ENCODE results near the gene WBP2.
A peak's percentile ranks its signal among the peaks of the same experiment; 100 is the strongest.

Gene WBP2

GRCh38 chr17:75842963-75843576 is 12.1 kb downstream of the WBP2 start:
- ATAC-seq (replicated peaks; ENCODE audit: extremely low read depth, poor library complexity, severe bottlenecking), result peak; percentile 7
- peaks cover 35% of the 10 kb centered on the region for H3K36me3 Mint-ChIP-seq (ENCODE audit: insufficient read depth)
- H3K9me3 Mint-ChIP-seq, result no peaks in the 10 kb centered on the region
- no peak for DNase-seq (ENCODE audit: low spot score in 2 of 2)
- no peaks in the 10 kb centered on the region for H3K27me3 Mint-ChIP-seq
- peak overlapping the region; percentile 93 for H3K27ac Mint-ChIP-seq (ENCODE audit: low read depth)
- H3K4me3 Mint-ChIP-seq, result peak overlapping the region; percentile 92
- H3K4me1 Mint-ChIP-seq, result peaks cover 10% of the 10 kb centered on the region

DNA sequence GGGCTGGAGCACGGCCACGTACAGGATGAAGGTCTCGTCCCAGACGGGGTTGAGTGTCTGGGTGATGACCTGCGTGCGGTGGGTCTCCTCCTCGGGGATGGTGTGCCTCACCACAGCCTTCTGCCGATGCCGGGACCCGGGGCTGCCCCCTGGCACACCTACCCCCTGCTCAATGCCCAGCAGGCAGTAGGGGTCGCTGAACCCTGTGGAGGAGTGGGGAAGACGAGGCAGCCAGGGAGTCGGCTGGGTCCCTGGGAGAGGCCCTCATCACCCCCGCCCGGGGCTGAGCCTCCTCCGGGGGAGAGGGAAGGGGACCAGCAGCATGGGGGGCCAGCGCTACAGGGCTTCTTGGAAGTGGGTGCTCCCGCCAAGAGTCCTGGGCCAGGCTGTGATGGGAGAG is 12.7 kb downstream of the WBP2 start:
- ATAC-seq (replicated peaks; ENCODE audit: extremely low read depth, poor library complexity, severe bottlenecking) (no peak), DNase-seq (ENCODE audit: low spot score in 2 of 2) (no peak)
- no peak overlapping the region for H3K27ac Mint-ChIP-seq (ENCODE audit: low read depth)
- peaks cover 10% of the 10 kb centered on the region for H3K4me1 Mint-ChIP-seq
- H3K9me3 Mint-ChIP-seq, result no peaks in the 10 kb centered on the region
- H3K4me3 Mint-ChIP-seq, result peak overlapping the region; percentile 92
- no peaks in the 10 kb centered on the region for H3K27me3 Mint-ChIP-seq
- H3K36me3 Mint-ChIP-seq (ENCODE audit: insufficient read depth), result peaks cover 39% of the 10 kb centered on the region

DNA sequence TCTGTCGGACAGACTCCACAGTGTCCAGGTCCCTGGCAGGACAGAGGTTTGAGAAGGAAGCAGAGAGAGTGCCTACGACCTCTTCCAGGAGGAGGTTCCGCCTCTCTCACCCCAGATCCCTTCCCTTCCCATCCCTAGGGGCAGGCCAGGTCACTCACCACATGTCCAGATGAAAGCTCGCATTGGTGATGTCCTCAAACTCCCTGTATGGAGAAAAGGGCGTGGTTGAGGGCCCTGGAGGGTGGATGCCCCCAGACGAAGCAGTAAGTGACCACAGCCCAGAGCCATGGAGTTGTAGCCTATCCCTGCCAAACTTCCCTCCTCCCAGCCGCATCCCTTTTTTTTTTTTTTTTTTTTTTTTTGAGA is 14.4 kb downstream of the WBP2 start:
- H3K36me3 Mint-ChIP-seq (ENCODE audit: insufficient read depth), result peaks cover 37% of the 10 kb centered on the region
- H3K27me3 Mint-ChIP-seq, result no peaks in the 10 kb centered on the region
- H3K27ac Mint-ChIP-seq (ENCODE audit: low read depth), result no peak overlapping the region
- no peak overlapping the region for H3K4me3 Mint-ChIP-seq
- H3K9me3 Mint-ChIP-seq, result no peaks in the 10 kb centered on the region
- peaks cover 10% of the 10 kb centered on the region for H3K4me1 Mint-ChIP-seq
- no peak for DNase-seq (ENCODE audit: low spot score in 2 of 2)
- no peak for ATAC-seq (replicated peaks; ENCODE audit: extremely low read depth, poor library complexity, severe bottlenecking)

- H3K27me3 Mint-ChIP-seq, result no peaks in the 10 kb centered on the region
- H3K36me3 Mint-ChIP-seq (ENCODE audit: insufficient read depth), result peaks cover 38% of the 10 kb centered on the region
- peaks cover 10% of the 10 kb centered on the region for H3K4me1 Mint-ChIP-seq
- H3K9me3 Mint-ChIP-seq, result no peaks in the 10 kb centered on the region
- no peak overlapping the region for H3K4me3 Mint-ChIP-seq
- no peak overlapping the region for H3K27ac Mint-ChIP-seq (ENCODE audit: low read depth)
- ATAC-seq (replicated peaks; ENCODE audit: extremely low read depth, poor library complexity, severe bottlenecking) (no peak), DNase-seq (ENCODE audit: low spot score in 2 of 2) (no peak)
Observed at GRCh38 chr17:75839942-75840798, 15.0 kb downstream of the WBP2 start.

DNA sequence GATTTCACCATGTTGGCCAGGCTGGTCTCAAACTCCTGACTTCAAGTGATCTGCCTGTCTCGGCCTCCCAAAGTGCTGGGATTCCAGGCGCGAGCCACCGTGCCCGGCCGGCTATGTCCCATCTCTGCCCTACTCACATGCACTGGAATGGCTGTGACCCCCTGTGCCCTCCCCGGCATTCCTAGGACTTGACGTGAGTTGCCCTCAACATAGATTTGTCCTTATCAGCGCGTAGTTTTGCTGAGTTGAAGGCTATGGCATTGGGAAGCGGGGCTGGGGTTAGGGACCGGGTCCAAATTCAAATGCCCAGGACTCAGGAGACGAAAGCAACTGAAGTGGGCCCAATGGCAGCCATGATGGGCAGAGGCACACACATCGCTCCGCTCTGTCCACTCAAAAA is 16.7 kb downstream of the WBP2 start:
- Mint-ChIP-seq H3K9me3 (no peaks in the 10 kb centered on the region), H3K4me3 (no peak overlapping the region), H3K4me1 (peaks cover 18% of the 10 kb centered on the region), H3K27ac (ENCODE audit: low read depth) (peak overlapping the region; percentile 57), H3K36me3 (ENCODE audit: insufficient read depth) (peaks cover 41% of the 10 kb centered on the region), H3K27me3 (no peaks in the 10 kb centered on the region)
- DNase-seq (ENCODE audit: low spot score in 2 of 2), result no peak
- ATAC-seq (replicated peaks; ENCODE audit: extremely low read depth, poor library complexity, severe bottlenecking), result no peak

- Mint-ChIP-seq H3K4me1 (peaks cover 23% of the 10 kb centered on the region), H3K36me3 (ENCODE audit: insufficient read depth) (peaks cover 45% of the 10 kb centered on the region), H3K4me3 (no peak overlapping the region), H3K9me3 (no peaks in the 10 kb centered on the region), H3K27ac (ENCODE audit: low read depth) (peak overlapping the region; percentile 57), H3K27me3 (no peaks in the 10 kb centered on the region)
- ATAC-seq (replicated peaks; ENCODE audit: extremely low read depth, poor library complexity, severe bottlenecking) (no peak), DNase-seq (ENCODE audit: low spot score in 2 of 2) (no peak)
Observed at GRCh38 chr17:75837899-75838298, 17.2 kb downstream of the WBP2 start.

DNA sequence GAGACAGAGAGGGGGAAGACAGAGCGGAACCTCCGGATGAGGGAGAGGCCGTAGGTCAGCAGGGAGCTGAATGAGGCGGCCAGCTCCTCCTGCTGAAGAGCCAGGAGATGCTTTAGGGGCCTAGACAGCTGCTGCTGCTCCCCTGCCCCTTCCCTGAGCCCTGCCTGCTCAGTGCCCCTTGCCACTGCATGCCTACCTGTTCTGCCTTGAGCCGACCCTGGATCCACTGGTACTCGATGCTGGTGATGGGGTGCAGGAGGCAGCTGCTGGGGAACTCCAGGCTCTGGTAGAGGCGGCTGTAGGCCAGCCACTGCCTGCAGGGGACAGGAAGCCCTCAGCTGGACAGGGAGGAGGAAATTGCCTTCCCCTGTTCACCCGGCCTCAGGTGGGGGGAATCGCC is 18.5 kb downstream of the WBP2 start:
- Mint-ChIP-seq H3K27ac (ENCODE audit: low read depth) (no peak overlapping the region), H3K4me1 (peaks cover 27% of the 10 kb centered on the region), H3K36me3 (ENCODE audit: insufficient read depth) (peaks cover 44% of the 10 kb centered on the region), H3K9me3 (no peaks in the 10 kb centered on the region), H3K4me3 (no peak overlapping the region), H3K27me3 (no peaks in the 10 kb centered on the region)
- ATAC-seq (replicated peaks; ENCODE audit: extremely low read depth, poor library complexity, severe bottlenecking) (no peak), DNase-seq (ENCODE audit: low spot score in 2 of 2) (no peak)

GRCh38 chr17:75835654-75835987 is 19.5 kb downstream of the WBP2 start:
- Mint-ChIP-seq H3K4me3 (no peak overlapping the region), H3K9me3 (no peaks in the 10 kb centered on the region), H3K27me3 (no peaks in the 10 kb centered on the region), H3K4me1 (peaks cover 27% of the 10 kb centered on the region), H3K36me3 (ENCODE audit: insufficient read depth) (peaks cover 49% of the 10 kb centered on the region), H3K27ac (ENCODE audit: low read depth) (no peak overlapping the region)
- DNase-seq (ENCODE audit: low spot score in 2 of 2) (no peak), ATAC-seq (replicated peaks; ENCODE audit: extremely low read depth, poor library complexity, severe bottlenecking) (no peak)

GRCh38 chr17:75834928-75835653 is 20.0 kb downstream of the WBP2 start:
- Mint-ChIP-seq H3K9me3 (no peaks in the 10 kb centered on the region), H3K4me3 (no peak overlapping the region), H3K4me1 (peaks cover 27% of the 10 kb centered on the region), H3K36me3 (ENCODE audit: insufficient read depth) (peaks cover 52% of the 10 kb centered on the region), H3K27ac (ENCODE audit: low read depth) (peak overlapping the region; percentile 91), H3K27me3 (no peaks in the 10 kb centered on the region)
- no peak for DNase-seq (ENCODE audit: low spot score in 2 of 2)
- no peak for ATAC-seq (replicated peaks; ENCODE audit: extremely low read depth, poor library complexity, severe bottlenecking)

DNA sequence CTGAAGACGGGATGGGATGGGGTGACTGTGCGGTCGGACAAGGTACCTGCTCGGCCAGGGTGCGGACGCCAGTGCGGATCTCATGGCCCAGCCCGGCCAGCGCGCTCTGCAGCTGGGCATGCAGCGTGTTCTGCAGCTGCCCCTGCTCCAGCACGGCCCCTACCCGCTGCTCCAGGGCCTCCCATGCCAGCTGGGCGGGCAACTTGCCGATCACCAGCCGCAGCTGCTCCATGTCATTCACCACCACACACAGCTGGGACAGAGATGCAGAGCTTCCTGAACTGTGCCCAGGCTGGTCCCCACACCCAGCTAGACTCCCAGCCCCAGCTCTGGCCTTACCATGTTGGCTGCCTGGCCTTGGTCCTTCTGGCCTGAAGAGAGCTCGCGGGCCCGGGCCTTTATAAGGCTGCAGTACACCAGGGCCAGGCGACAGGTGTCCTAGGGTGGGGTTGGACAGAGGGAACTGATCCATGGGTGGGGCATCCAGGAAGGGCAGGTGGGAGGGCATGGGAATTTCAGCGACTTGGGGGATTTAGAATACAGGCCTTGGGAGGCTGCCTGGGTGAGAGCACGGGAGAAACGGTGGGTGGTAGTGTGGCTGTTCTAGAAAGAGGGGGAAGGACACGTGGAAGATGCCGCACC is 20.7 kb downstream of the WBP2 start:
- Mint-ChIP-seq H3K36me3 (ENCODE audit: insufficient read depth) (peaks cover 52% of the 10 kb centered on the region), H3K4me1 (peaks cover 27% of the 10 kb centered on the region), H3K27ac (ENCODE audit: low read depth) (peak overlapping the region; percentile 91), H3K27me3 (no peaks in the 10 kb centered on the region), H3K9me3 (no peaks in the 10 kb centered on the region), H3K4me3 (no peak overlapping the region)
- ATAC-seq (replicated peaks; ENCODE audit: extremely low read depth, poor library complexity, severe bottlenecking) (no peak), DNase-seq (ENCODE audit: low spot score in 2 of 2) (no peak)

DNA sequence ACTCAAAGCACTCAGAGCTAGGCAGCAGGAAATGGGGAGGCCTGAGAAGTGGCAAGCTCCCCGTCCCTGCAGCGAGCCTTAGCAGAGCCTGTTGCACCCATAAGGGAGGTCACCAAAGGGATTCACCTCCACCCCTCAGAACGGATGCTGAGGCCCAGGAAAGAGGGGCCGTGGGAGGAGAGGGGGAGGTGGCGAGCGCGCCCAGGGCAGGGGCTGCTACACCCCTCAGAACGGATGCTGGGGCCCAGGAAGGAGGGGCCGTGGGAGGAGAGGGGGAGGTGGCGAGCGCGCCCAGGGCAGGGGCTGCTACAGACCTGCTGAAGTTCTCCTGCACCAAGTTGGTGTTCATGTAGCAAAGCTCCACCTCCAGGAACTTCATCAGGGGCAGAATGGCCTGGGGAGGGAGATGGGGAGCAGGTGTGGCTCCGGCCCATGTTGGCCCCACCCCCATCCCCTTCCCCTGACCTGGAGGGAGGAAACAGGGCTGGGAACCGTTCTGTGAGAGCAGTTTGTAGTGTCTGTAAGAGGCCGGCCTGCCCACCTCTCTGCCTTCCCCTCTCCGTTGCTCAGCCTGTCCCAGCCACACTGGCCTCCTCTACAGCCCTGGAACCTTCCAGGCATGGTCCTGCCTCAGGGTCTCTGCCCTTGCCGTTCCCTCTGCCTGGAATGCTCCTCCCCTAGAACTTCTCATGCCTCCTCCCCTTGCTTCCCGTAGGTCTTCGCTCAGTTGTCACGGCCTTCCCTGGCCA is 22.3 kb downstream of the WBP2 start:
- Mint-ChIP-seq H3K27me3 (no peaks in the 10 kb centered on the region), H3K4me3 (peak overlapping the region; percentile 72), H3K36me3 (ENCODE audit: insufficient read depth) (peaks cover 47% of the 10 kb centered on the region), H3K9me3 (no peaks in the 10 kb centered on the region), H3K4me1 (peaks cover 27% of the 10 kb centered on the region), H3K27ac (ENCODE audit: low read depth) (peak overlapping the region; percentile 91)
- ATAC-seq (replicated peaks; ENCODE audit: extremely low read depth, poor library complexity, severe bottlenecking), result peak; percentile 53
- no peak for DNase-seq (ENCODE audit: low spot score in 2 of 2)

- Mint-ChIP-seq H3K4me3 (peak overlapping the region; percentile 72), H3K4me1 (peaks cover 27% of the 10 kb centered on the region), H3K36me3 (ENCODE audit: insufficient read depth) (peaks cover 44% of the 10 kb centered on the region), H3K9me3 (no peaks in the 10 kb centered on the region), H3K27me3 (no peaks in the 10 kb centered on the region), H3K27ac (ENCODE audit: low read depth) (peak overlapping the region; percentile 91)
- ATAC-seq (replicated peaks; ENCODE audit: extremely low read depth, poor library complexity, severe bottlenecking) (peak; percentile 84), DNase-seq (ENCODE audit: low spot score in 2 of 2) (peak in 1 of 2 donors; percentile 50)
Observed at GRCh38 chr17:75832164-75832651, 22.9 kb downstream of the WBP2 start.
